Kidney (tissue), 14 donors: ENCODE measurements around the gene THUMPD1. TPM values are rescaled to one million over a fixed set of nuclear protein-coding genes. Genes with fewer than 3 reads are reported as not detected.
"Not testable (repeated sequence)": the region's sequence is repeated elsewhere in the genome, so short reads cannot be mapped to it uniquely, and the experiment has no call there.

Source experiments
- DNase-seq, 5 donors: peaks; one replicate each; pipeline ENCODE4 v3.0.0-alpha.2; 2013 to 2020
- FAIRE-seq: peaks from 2 replicates; lab custom pipeline; 2012; peaks lifted over from hg19 to GRCh38; lab: Jason Lieb, UNC
- H3K27ac ChIP-seq, 2 donors: one replicate each; pipeline ENCODE4 v1.7.0; 2013; ENCODE audit warnings: low read depth in 2 of 2, low read length in 2 of 2, inconsistent platforms in 1 of 2
- H3K27me3 ChIP-seq: one replicate; pipeline ENCODE4 v1.7.1; 2013; ENCODE audit warnings: low read length, inconsistent platforms; ENCODE audit not compliant: control insufficient read depth, insufficient read depth
- H3K36me3 ChIP-seq, 3 donors: one replicate each; pipeline versions ENCODE4 v1.7.0 to v1.7.1; 2013; ENCODE audit warnings: low read length in 3 of 3, control low read depth in 1 of 3, inconsistent platforms in 1 of 3; ENCODE audit not compliant: insufficient read depth in 3 of 3, control insufficient read depth in 2 of 3
- H3K4me1 ChIP-seq, 3 donors: one replicate each; pipeline versions ENCODE4 v1.7.0 to v1.7.1; 2013; ENCODE audit warnings: low read length in 3 of 3, inconsistent platforms in 1 of 3, low read depth in 1 of 3; ENCODE audit not compliant: control insufficient read depth in 2 of 3, insufficient read depth in 2 of 3
- H3K4me3 ChIP-seq, 3 donors: one replicate each; pipeline versions ENCODE4 v1.7.0 to v1.8.1; 2013; ENCODE audit warnings: low read length in 3 of 3, control low read depth in 1 of 3, inconsistent platforms in 1 of 3
- H3K9ac ChIP-seq, 3 donors: one replicate each; pipeline versions ENCODE4 v1.7.0 to v1.7.1; 2013; ENCODE audit warnings: low read length in 3 of 3, control low read depth in 1 of 3, inconsistent platforms in 1 of 3
- H3K9me3 ChIP-seq, 3 donors: one replicate each; pipeline versions ENCODE4 v1.7.0 to v1.7.1; 2013; ENCODE audit warnings: low read length in 3 of 3, control low read depth in 1 of 3, inconsistent platforms in 1 of 3; ENCODE audit not compliant: control insufficient read depth in 2 of 3, insufficient read depth in 1 of 3
- intact Hi-C: fragments of 100-400 bp; cut with DNase I; formaldehyde crosslinking; loops from one replicate; pipeline ENCODE4 v1.11.1; 2022
- polyA plus RNA-seq: library from polyadenylated mRNA; stranded (reverse); fragments of 350-450 nt; fragmentation: Illumina TruSeq; extraction: RNeasy Lipid Tissue Mini Kit (QIAGEN cat#74804); gene quantifications from one replicate; pipeline ENCODE4 v1.2.3, GENCODE V29; 2014; ENCODE audit warnings: low read depth, low replicate concordance; ENCODE audit not compliant: insufficient read depth
- total RNA-seq: library from RNA; stranded (reverse); fragmentation: NEBNext Ultra II Directional; extraction: Animal tissue kit (Norgen Biotek cat#: 25700); gene quantifications from one replicate; pipeline ENCODE4 v1.2.1, GENCODE V29; 2021
- TF ChIP-seq, protein P1 (sequence below): IDR thresholded peaks from 3 replicates; pipeline ENCODE4 v1.5.1; 2012; ENCODE audit warnings: mild to moderate bottlenecking, moderate library complexity, borderline replicate concordance; ENCODE audit not compliant: insufficient read depth; ENCODE audit errors: extremely low read depth
- donor health status: control.
- donor health status: control.
- donor health status: control.
- donor health status: control.
- donor health status: control.
- donor health status: DM: yes; HTN: yes; CAD: no.
- donor health status: Normal renal cell carcinoma (clear cell type).

Gene THUMPD1
- total and polyA plus RNA-seq, 2 donors from 2014 or later, result 16.8 to 45.8 TPM

DNA sequence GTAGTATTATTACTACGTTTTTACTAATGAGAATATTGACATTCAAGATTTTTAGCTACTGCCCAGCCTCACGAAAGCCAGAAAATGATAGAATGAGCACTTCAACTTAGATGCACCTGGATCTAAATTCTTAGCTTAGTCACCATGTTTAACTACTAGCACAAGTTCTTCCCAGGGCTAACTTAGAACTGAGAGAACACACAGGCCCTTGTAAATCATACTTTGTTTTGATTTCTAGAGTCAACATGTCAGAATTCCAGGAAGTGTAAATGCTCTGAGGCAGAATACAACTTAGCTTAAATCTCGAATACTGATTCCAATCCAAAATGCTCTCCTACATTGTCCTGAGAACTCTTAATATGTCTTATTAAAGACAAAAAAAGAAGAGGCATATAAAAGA is 37.3 kb downstream of the THUMPD1 start:
- no peaks in the 10 kb centered on the region for H3K27me3 ChIP-seq
- no peak for DNase-seq
- no peak for FAIRE-seq
- no peak overlapping the region for H3K27ac ChIP-seq
- no peak overlapping the region for H3K4me3 ChIP-seq
- H3K9ac ChIP-seq, result no peak overlapping the region
- intact Hi-C loops, result no loop called here
- H3K36me3 ChIP-seq, result no peaks in the 10 kb centered on the region
- TF ChIP-seq, protein P1, sequence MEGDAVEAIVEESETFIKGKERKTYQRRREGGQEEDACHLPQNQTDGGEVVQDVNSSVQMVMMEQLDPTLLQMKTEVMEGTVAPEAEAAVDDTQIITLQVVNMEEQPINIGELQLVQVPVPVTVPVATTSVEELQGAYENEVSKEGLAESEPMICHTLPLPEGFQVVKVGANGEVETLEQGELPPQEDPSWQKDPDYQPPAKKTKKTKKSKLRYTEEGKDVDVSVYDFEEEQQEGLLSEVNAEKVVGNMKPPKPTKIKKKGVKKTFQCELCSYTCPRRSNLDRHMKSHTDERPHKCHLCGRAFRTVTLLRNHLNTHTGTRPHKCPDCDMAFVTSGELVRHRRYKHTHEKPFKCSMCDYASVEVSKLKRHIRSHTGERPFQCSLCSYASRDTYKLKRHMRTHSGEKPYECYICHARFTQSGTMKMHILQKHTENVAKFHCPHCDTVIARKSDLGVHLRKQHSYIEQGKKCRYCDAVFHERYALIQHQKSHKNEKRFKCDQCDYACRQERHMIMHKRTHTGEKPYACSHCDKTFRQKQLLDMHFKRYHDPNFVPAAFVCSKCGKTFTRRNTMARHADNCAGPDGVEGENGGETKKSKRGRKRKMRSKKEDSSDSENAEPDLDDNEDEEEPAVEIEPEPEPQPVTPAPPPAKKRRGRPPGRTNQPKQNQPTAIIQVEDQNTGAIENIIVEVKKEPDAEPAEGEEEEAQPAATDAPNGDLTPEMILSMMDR, result no peak
- H3K9me3 ChIP-seq, result peaks cover 0 to 3% (median 0%) of the 10 kb centered on the region in 3 donors
- peaks cover 0 to 2% (median 0%) of the 10 kb centered on the region in 3 donors for H3K4me1 ChIP-seq

DNA sequence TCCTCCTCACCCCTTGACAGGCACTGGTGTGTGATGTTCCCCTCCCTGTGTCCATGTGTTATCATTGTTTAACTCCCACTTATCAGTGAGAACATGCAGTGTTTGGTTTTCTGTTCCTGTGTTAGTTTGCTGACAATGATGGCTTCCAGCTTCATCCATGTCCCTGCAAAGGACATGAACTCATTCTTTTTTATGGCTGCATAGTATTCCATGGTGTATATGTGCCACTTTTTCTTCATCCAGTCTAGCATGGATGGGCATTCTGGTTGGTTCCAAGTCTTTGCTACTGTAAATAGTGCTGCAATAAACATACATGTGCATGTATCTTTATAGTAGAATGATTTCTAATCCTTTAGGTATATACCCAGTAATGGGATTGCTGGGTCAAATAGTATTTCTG is 39.9 kb downstream of the THUMPD1 start:
- H3K9me3 ChIP-seq, H3K27ac ChIP-seq, H3K4me1 ChIP-seq, H3K36me3 ChIP-seq, H3K27me3 ChIP-seq, H3K9ac ChIP-seq, intact Hi-C loops, H3K4me3 ChIP-seq, FAIRE-seq, DNase-seq: not testable (repeated sequence)

DNA sequence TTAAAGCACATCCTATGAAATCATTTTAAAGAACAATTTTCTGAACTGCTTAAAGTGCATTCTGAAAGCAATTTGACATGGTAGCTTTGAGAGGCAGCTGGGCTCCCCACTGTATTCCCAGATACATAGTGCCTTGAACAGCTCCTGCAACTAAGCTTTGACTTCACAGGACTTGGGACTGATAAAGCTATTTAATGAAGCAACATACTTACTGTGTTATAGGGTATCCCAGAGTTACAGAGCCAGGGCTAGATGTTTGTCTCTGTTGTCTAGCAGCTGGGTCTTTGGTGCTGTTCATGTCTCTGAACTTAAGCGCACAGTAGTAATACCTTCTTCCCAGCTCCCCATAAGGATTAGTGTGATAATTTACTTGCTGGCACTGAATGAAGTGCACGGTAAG is 45.0 kb downstream of the THUMPD1 start:
- Histone ChIP-seq H3K4me3 (no peak overlapping the region), H3K9me3 (no peaks in the 10 kb centered on the region), H3K4me1 (no peaks in the 10 kb centered on the region), H3K27me3 (no peaks in the 10 kb centered on the region), H3K9ac (no peak overlapping the region), H3K36me3 (no peaks in the 10 kb centered on the region), H3K27ac (no peak overlapping the region)
- TF ChIP-seq, protein P1, result no peak
- no peak for DNase-seq
- intact Hi-C loops, result no loop called here
- no peak for FAIRE-seq

DNA sequence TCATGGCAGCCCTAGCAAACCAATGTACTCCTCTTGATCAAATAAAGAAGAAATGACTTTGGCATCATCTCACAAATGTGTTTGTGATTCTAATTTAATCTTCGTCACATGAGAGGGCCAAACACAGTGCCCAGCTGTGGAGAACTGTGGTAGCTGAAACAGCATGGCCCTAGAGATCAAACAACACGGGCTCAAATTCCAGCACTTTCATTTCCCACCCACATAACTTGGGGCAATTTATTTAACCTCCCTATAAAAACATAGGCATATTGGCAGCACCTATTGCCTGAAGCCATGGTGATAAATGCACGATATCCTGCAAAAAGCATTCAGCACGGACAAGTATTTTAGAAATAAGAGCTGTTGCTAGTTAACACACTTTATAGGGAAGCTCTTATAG is 46.6 kb downstream of the THUMPD1 start:
- Histone ChIP-seq H3K36me3 (no peaks in the 10 kb centered on the region), H3K4me3 (no peak overlapping the region), H3K9ac (no peak overlapping the region), H3K27me3 (no peaks in the 10 kb centered on the region), H3K4me1 (no peaks in the 10 kb centered on the region), H3K27ac (no peak overlapping the region), H3K9me3 (no peaks in the 10 kb centered on the region)
- FAIRE-seq (no peak), DNase-seq (no peak)
- intact Hi-C loops, result no loop called here
- TF ChIP-seq, protein P1, result no peak

DNA sequence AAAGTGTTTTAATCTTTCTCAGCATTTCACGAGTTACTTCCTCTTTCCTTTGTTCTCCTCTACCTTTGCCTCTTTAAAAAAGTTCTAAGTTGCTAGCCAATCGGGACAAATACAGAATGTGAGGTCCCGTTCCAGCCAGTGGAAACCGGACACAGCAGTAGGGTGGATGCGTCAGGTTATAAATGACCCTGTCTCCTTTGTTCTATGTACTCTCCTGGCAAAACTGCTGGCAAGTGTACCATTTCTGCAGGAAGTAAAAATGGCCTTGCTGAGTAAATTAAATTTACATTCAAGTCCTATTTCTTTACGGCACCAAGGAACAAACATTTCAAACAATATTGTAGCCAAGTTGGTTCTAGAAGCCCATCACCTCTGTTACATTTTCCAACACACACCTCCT is 47.5 kb downstream of the THUMPD1 start:
- FAIRE-seq, intact Hi-C loops, H3K9ac ChIP-seq, H3K4me3 ChIP-seq, H3K27ac ChIP-seq, H3K9me3 ChIP-seq, H3K4me1 ChIP-seq, H3K36me3 ChIP-seq, H3K27me3 ChIP-seq: not testable (repeated sequence)
- peak in 1 of 5 donors; percentile 7 for DNase-seq
